GM19351 (cell line): ENCODE measurements around the gene LY6G5C.

Experiments used
- ATAC-seq: cut with Tn5 transposase; IDR thresholded peaks from one replicate; pipeline ENCODE4 v1.9.1; 2021; ENCODE audit warnings: mild to moderate bottlenecking, moderate library complexity; ENCODE audit not compliant: unreplicated experiment

The LY6G5C gene

GRCh38 chr6:31691564-31692108 is 10.8 kb upstream of the LY6G5C start:
- ATAC-seq: no peak

GRCh38 chr6:31691078-31691463 is 10.2 kb upstream of the LY6G5C start:
- no peak for ATAC-seq

GRCh38 chr6:31690231-31691077 is 9.6 kb upstream of the LY6G5C start:
- ATAC-seq: no peak

- no peak for ATAC-seq
These were observed 8.6 kb upstream of the LY6G5C start for GRCh38 chr6:31689249-31690110.

GRCh38 chr6:31687860-31688693 is 7.2 kb upstream of the LY6G5C start:
- no peak for ATAC-seq

GRCh38 chr6:31687321-31687720 is 6.5 kb upstream of the LY6G5C start:
- ATAC-seq: no peak

- ATAC-seq: no peak
These were observed 5.6 kb upstream of the LY6G5C start for GRCh38 chr6:31686483-31686882.

GRCh38 chr6:31683591-31683990 is 2.7 kb upstream of the LY6G5C start:
- no peak for ATAC-seq

- no peak for ATAC-seq
These were observed 336 bp upstream of the LY6G5C start for GRCh38 chr6:31681135-31681671.

GRCh38 chr6:31677955-31678354 is 2.9 kb downstream of the LY6G5C start:
- no peak for ATAC-seq

- ATAC-seq: no peak
These were observed 4.0 kb downstream of the LY6G5C start for GRCh38 chr6:31676904-31677303.

- ATAC-seq: no peak
These were observed 4.5 kb downstream of the LY6G5C start for GRCh38 chr6:31676322-31676903.

GRCh38 chr6:31669676-31670075 is 11.2 kb downstream of the LY6G5C start, which contains the start of gene LY6G5B:
Gene LY6G5B (plus strand): TSS chr6:31669976. CDS start chr6:31670951, 975 bp downstream.
- ATAC-seq: no peak

- ATAC-seq: no peak
These were observed 14.4 kb downstream of the LY6G5C start for GRCh38 chr6:31666337-31666965.

- ATAC-seq: peak; percentile 79
These were observed 15.1 kb downstream of the LY6G5C start, which contains the start of gene CSNK2B for GRCh38 chr6:31665501-31666336. Gene CSNK2B (plus strand): TSS chr6:31666080. CDS start chr6:31666832, 752 bp downstream.

GRCh38 chr6:31664790-31665500 is 15.9 kb downstream of the LY6G5C start, which contains the start of gene GPANK1:
Gene GPANK1 (minus strand): TSS chr6:31664997. CDS start chr6:31664478, 519 bp downstream.
- no peak for ATAC-seq

GRCh38 chr6:31663961-31664789 is 16.7 kb downstream of the LY6G5C start:
- no peak for ATAC-seq
